GM12878 (cell line): ENCODE measurements around the gene CHDH. TPM values are rescaled to one million over a fixed set of nuclear protein-coding genes. Genes with fewer than 3 reads are reported as not detected.

Source experiments
- ATAC-seq: fragments of 200-7000 bp; cut with Tn5 transposase; 3 replicates; pipeline ENCODE4 v1.9.1; 2020; ENCODE audit warnings: mild to moderate bottlenecking, moderate library complexity
- BruUV-seq: library from RNA; stranded (reverse); fragments of 400-500 nt; replicated peaks from 2 replicates; lab custom pipeline; 2021; lab: Mats Ljungman, UMichigan
- CTCF ChIA-PET: fragments of 300-600 bp; sonication (Branson Sonifier 250); formaldehyde crosslinking; extraction: SDS; loops from one replicate; lab custom pipeline; 2021; ENCODE audit warnings: inconsistent platforms; lab: Yijun Ruan, JAX
- POLR2A ChIA-PET: fragments of 350-600 bp; formaldehyde crosslinking; extraction: SDS; loops from one replicate; lab custom pipeline; 2021; ENCODE audit warnings: inconsistent platforms; lab: Charles Lee
- RAD21 ChIA-PET: fragments of 300-600 bp; sonication (Branson Sonifier 250); formaldehyde crosslinking; loops from one replicate; lab custom pipeline; 2023; ENCODE audit warnings: antibody characterized with exemption; ENCODE audit not compliant: unreplicated experiment; lab: Charles Lee
- SMC1A ChIA-PET: fragments of 300-600 bp; sonication (Branson Sonifier 250); formaldehyde crosslinking; loops from one replicate; lab custom pipeline; 2023; ENCODE audit not compliant: unreplicated experiment, uncharacterized antibody; lab: Charles Lee
- DNase-seq: peaks from one replicate; pipeline ENCODE4 v3.0.0-alpha.2; 2011; ENCODE audit warnings: low read depth, low spot score
- FAIRE-seq: peaks from 3 replicates; lab custom pipeline; 2011; peaks lifted over from hg19 to GRCh38; lab: Jason Lieb, UNC
- H2AFZ ChIP-seq: 2 replicates; pipeline ENCODE4 v1.6.0; 2011; ENCODE audit warnings: low read depth, low read length, control low read depth; ENCODE audit not compliant: control insufficient read depth
- H3K27ac ChIP-seq: 2 replicates; pipeline ENCODE4 v1.5.1; 2011; ENCODE audit warnings: control low read depth; ENCODE audit not compliant: control insufficient read depth, insufficient read depth
- H3K27me3 ChIP-seq, 2 experiments: replicated peaks in 1 of 2; 2 replicates each; pipeline versions ENCODE4 v1.6.0 to v1.6.1; 2011; ENCODE audit warnings: low read length in 1 of 2; ENCODE audit not compliant: control insufficient read depth in 2 of 2, insufficient read depth in 2 of 2
- H3K36me3 ChIP-seq, 2 experiments: 2 replicates each; pipeline ENCODE4 v1.5.1; 2011; ENCODE audit warnings: low read length in 1 of 2; ENCODE audit not compliant: control insufficient read depth in 2 of 2, insufficient read depth in 2 of 2
- H3K4me1 ChIP-seq: 2 replicates; pipeline ENCODE4 v1.6.1; 2011; ENCODE audit warnings: mild to moderate bottlenecking, low read length, moderate library complexity, mixed read lengths; ENCODE audit not compliant: control insufficient read depth, insufficient read depth
- H3K4me2 ChIP-seq: 2 replicates; pipeline ENCODE4 v1.6.0; 2011; ENCODE audit warnings: control low read depth; ENCODE audit not compliant: control insufficient read depth, insufficient read depth
- H3K4me3 ChIP-seq: fragments of 200-600 bp; sonication (generic); 2 replicates; pipeline ENCODE4 v1.5.1; 2016
- H3K79me2 ChIP-seq: 2 replicates; pipeline ENCODE4 v1.6.0; 2011; ENCODE audit warnings: low read length; ENCODE audit not compliant: control insufficient read depth, insufficient read depth
- H3K9ac ChIP-seq: 2 replicates; pipeline ENCODE4 v1.8.0; 2011; ENCODE audit warnings: low read length, control low read depth, mixed read lengths; ENCODE audit not compliant: control insufficient read depth, insufficient read depth
- H3K9me3 ChIP-seq: replicated peaks from 3 replicates; pipeline ENCODE4 v1.5.1; 2011; ENCODE audit warnings: mild to moderate bottlenecking, low read length; ENCODE audit not compliant: control insufficient read depth, insufficient read depth
- H4K20me1 ChIP-seq: 2 replicates; pipeline ENCODE4 v1.6.0; 2011; ENCODE audit not compliant: control insufficient read depth, insufficient read depth
- CHD4 ChIP-seq: fragments of 200-600 bp; sonication (generic); IDR thresholded peaks from 2 replicates; pipeline ENCODE4 v1.6.1; 2016; ENCODE audit warnings: mild to moderate bottlenecking
- IRF3 ChIP-seq: fragments of 450-650 bp; IDR thresholded peaks from 2 replicates; pipeline ENCODE4 v1.6.1; 2014; ENCODE audit warnings: mild to moderate bottlenecking
- RAD21 ChIP-seq: IDR thresholded peaks from 2 replicates; pipeline ENCODE4 v1.6.1; 2011; ENCODE audit warnings: mild to moderate bottlenecking, low read depth, low read length, moderate library complexity; ENCODE audit not compliant: insufficient read depth
- SP1 ChIP-seq: IDR thresholded peaks from one replicate; pipeline ENCODE4 v1.6.1; 2011; ENCODE audit warnings: low read depth, low read length
- ZNF217 ChIP-seq: fragments of 450-650 bp; IDR thresholded peaks from 2 replicates; pipeline ENCODE4 v1.6.1; 2017; ENCODE audit warnings: antibody characterized with exemption, mild to moderate bottlenecking
- WGBS: methylation state at CpG from one replicate; pipeline ENCODE4 v1.1.6; 2016; ENCODE audit warnings: low lambda C conversion rate; ENCODE audit not compliant: insufficient replicate concordance, insufficient coverage; ENCODE audit errors: missing lambda C conversion rate; 5-methylcytosine and 5-hydroxymethylcytosine counted together
- in situ Hi-C: fragments of 300-500 bp; cut with MboI; formaldehyde crosslinking; loops from 9 replicates; pipeline ENCODE4 v1.14.3; 2018; ENCODE audit warnings: mixed read lengths
- intact Hi-C: fragments of 100-400 bp; cut with micrococcal nuclease; formaldehyde crosslinking; loops from one replicate; pipeline ENCODE4 v1.14.2; 2022; ENCODE audit not compliant: unreplicated experiment
- polyA plus RNA-seq, 11 experiments: library from polyadenylated mRNA; depleted of rRNA in 4 of 11; unstranded in 6 of 11; stranded (reverse) in 5 of 11; fragments of >200 nt; fragmentation: Nextera tagmentation in 4 of 11; fragmentation: Illumina TruSeq in 1 of 11; extraction: Ambion mirVana in 4 of 11; extraction: Trizol in 1 of 11; gene quantifications; 1 replicate in 1 of 11; 2 replicates in 10 of 11; pipeline versions ENCODE4 v1.2.1 to v1.2.3, GENCODE V29; 2011 to 2016; ENCODE audit warnings: inconsistent platforms in 2 of 11, missing spikeins in 2 of 11, low read depth in 1 of 11
- total RNA-seq, 4 experiments: library from RNA; depleted of rRNA in 3 of 4; stranded (reverse); fragments of >200 nt in 3 of 4; fragmentation: Illumina TruSeq in 1 of 4; extraction: Trizol in 1 of 4; gene quantifications; 2 replicates each; pipeline versions ENCODE4 v1.2.1 to v1.2.3, GENCODE V29; 2013 to 2021
- TF ChIP-seq, protein P1 (sequence below): fragments of 450-650 bp; IDR thresholded peaks from 2 replicates; pipeline ENCODE4 v1.6.1; 2018; ENCODE audit warnings: mild to moderate bottlenecking, low read depth, moderate library complexity; ENCODE audit not compliant: partially characterized antibody

CHDH gene
- total and polyA plus RNA-seq, 10 of the 15 experiments (the other 5 are each of a cell fraction or from before 2014, with no cell fraction given) = 0.95 to 8.3 (median 2.9) TPM

- ChIA-PET CTCF (no interaction called here), RAD21 (no interaction called here), POLR2A (no interaction called here), SMC1A (interaction anchor here (1.0 to 1.3 kb wide), 2 partner anchors 13 to 84 kb away, joined by 3 to 4 read pairs; no protein-coding TSS in a partner anchor)
- Histone ChIP-seq H3K9me3 (no peaks in the 10 kb centered on the region), H3K27ac (no peak overlapping the region), H3K79me2 (no peaks in the 10 kb centered on the region), H3K4me2 (no peak overlapping the region), H3K27me3 (no peaks in the 10 kb centered on the region), H3K4me1 (no peaks in the 10 kb centered on the region), H3K9ac (no peak overlapping the region), H4K20me1 (no peaks in the 10 kb centered on the region), H3K4me3 (no peak overlapping the region), H2AFZ (no peak overlapping the region), H3K36me3 (no peaks in the 10 kb centered on the region)
- no TSS peak for BruUV-seq
- in situ Hi-C loops (no loop called here), intact Hi-C loops (no loop called here)
- DNase-seq (no peak), ATAC-seq (no peak), FAIRE-seq (no peak)
- WGBS = 12% methylated on average over 3 of the region's 3 CpGs
- TF ChIP-seq SP1 (no peak), CHD4 (no peak), RAD21 (no peak), ZNF217 (no peak), IRF3 (no peak)
- TF ChIP-seq, protein P1, sequence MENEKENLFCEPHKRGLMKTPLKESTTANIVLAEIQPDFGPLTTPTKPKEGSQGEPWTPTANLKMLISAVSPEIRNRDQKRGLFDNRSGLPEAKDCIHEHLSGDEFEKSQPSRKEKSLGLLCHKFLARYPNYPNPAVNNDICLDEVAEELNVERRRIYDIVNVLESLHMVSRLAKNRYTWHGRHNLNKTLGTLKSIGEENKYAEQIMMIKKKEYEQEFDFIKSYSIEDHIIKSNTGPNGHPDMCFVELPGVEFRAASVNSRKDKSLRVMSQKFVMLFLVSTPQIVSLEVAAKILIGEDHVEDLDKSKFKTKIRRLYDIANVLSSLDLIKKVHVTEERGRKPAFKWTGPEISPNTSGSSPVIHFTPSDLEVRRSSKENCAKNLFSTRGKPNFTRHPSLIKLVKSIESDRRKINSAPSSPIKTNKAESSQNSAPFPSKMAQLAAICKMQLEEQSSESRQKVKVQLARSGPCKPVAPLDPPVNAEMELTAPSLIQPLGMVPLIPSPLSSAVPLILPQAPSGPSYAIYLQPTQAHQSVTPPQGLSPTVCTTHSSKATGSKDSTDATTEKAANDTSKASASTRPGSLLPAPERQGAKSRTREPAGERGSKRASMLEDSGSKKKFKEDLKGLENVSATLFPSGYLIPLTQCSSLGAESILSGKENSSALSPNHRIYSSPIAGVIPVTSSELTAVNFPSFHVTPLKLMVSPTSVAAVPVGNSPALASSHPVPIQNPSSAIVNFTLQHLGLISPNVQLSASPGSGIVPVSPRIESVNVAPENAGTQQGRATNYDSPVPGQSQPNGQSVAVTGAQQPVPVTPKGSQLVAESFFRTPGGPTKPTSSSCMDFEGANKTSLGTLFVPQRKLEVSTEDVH = no peak
These were observed 51.6 kb downstream of the CHDH start for GRCh38 chr3:53794597-53794996.
